Ramos (cell line): ENCODE measurements around the gene WNT11.

ENCODE experiments used
- in situ Hi-C: fragments of 300-500 bp; cut with MboI; formaldehyde crosslinking; loops from one replicate; pipeline ENCODE4 v1.14.3; 2022; ENCODE audit warnings: low sequenced_read_pairs; ENCODE audit not compliant: unreplicated experiment

The WNT11 gene

GRCh38 chr11:76206327-76207081, at the start of gene WNT11:
Gene WNT11, minus strand, starts transcription at chr11:76206502. Its CDS starts 95 bp downstream, at chr11:76206407.
- in situ Hi-C loops: loop anchor here (25.0 kb wide), 1 partner anchor 481 kb away; no protein-coding TSS in a partner anchor

- in situ Hi-C loops: no loop called here
Observed at GRCh38 chr11:76253416-76253815, 47.1 kb upstream of the WNT11 start.

- in situ Hi-C loops: no loop called here
Observed at GRCh38 chr11:76252631-76253070, 46.3 kb upstream of the WNT11 start.

- in situ Hi-C loops: no loop called here
Observed at GRCh38 chr11:76251576-76251975, 45.3 kb upstream of the WNT11 start.

GRCh38 chr11:76251226-76251575, 44.9 kb upstream of the WNT11 start:
- in situ Hi-C loops: no loop called here

- in situ Hi-C loops: no loop called here
Observed at GRCh38 chr11:76250520-76251225, 44.4 kb upstream of the WNT11 start.

- in situ Hi-C loops: no loop called here
Observed at GRCh38 chr11:76249195-76249741, 43.0 kb upstream of the WNT11 start.

- in situ Hi-C loops: no loop called here
Observed at GRCh38 chr11:76248210-76248609, 41.9 kb upstream of the WNT11 start.

GRCh38 chr11:76247091-76247490, 40.8 kb upstream of the WNT11 start:
- in situ Hi-C loops: no loop called here

GRCh38 chr11:76246271-76246933, 40.1 kb upstream of the WNT11 start:
- in situ Hi-C loops: no loop called here

- in situ Hi-C loops: no loop called here
Observed at GRCh38 chr11:76245720-76246119, 39.4 kb upstream of the WNT11 start.

GRCh38 chr11:76244316-76244851, 38.1 kb upstream of the WNT11 start:
- in situ Hi-C loops: no loop called here

GRCh38 chr11:76243957-76244285, 37.6 kb upstream of the WNT11 start:
- in situ Hi-C loops: no loop called here

GRCh38 chr11:76243193-76243956, 37.1 kb upstream of the WNT11 start:
- in situ Hi-C loops: no loop called here

GRCh38 chr11:76242004-76242779, 35.9 kb upstream of the WNT11 start:
- in situ Hi-C loops: no loop called here

- in situ Hi-C loops: no loop called here
Observed at GRCh38 chr11:76241243-76242000, 35.1 kb upstream of the WNT11 start.

- in situ Hi-C loops: no loop called here
Observed at GRCh38 chr11:76240666-76241065, 34.4 kb upstream of the WNT11 start.

GRCh38 chr11:76240161-76240540, 33.8 kb upstream of the WNT11 start:
- in situ Hi-C loops: no loop called here
